Fibroblast of lung (primary cell): ENCODE data around the gene DSCAML1. TPM values are rescaled to one million over a fixed set of nuclear protein-coding genes. Genes with fewer than 3 reads are reported as not detected.

ENCODE experiments used
- DNase-seq, 2 donors: peaks; one replicate each; pipeline versions ENCODE4 v3.0.0 to v3.0.0-alpha.2; 2010; ENCODE audit warnings: low read depth in 2 of 2
- H2AFZ ChIP-seq: 2 replicates; pipeline ENCODE4 v1.5.1; 2012; ENCODE audit warnings: low read length, control low read depth, inconsistent platforms
- H3K27ac ChIP-seq: 2 replicates; pipeline ENCODE4 v1.5.1; 2011; ENCODE audit warnings: low read length, control low read depth; ENCODE audit not compliant: insufficient read depth
- H3K27me3 ChIP-seq: 2 replicates; pipeline ENCODE4 v1.5.1; 2011; ENCODE audit warnings: mild to moderate bottlenecking, low read length; ENCODE audit not compliant: control insufficient read depth, insufficient read depth
- H3K36me3 ChIP-seq: 2 replicates; pipeline ENCODE4 v1.5.1; 2011; ENCODE audit warnings: low read length; ENCODE audit not compliant: control insufficient read depth, insufficient read depth
- H3K4me1 ChIP-seq: 2 replicates; pipeline ENCODE4 v1.5.1; 2011; ENCODE audit warnings: low read length; ENCODE audit not compliant: control insufficient read depth, insufficient read depth; ENCODE audit errors: extremely low read depth
- H3K4me2 ChIP-seq: 2 replicates; pipeline ENCODE4 v1.5.1; 2011; ENCODE audit warnings: low read length, control low read depth; ENCODE audit not compliant: insufficient read depth; ENCODE audit errors: extremely low read depth
- H3K4me3 ChIP-seq, 4 experiments: fragments of 200-600 bp in 1 of 4; sonication (generic) in 1 of 4; replicated peaks in 1 of 4; 2 replicates each; pipeline ENCODE4 v1.5.1; 2011 to 2016; ENCODE audit warnings: low read length in 4 of 4, low read depth in 3 of 4, mild to moderate bottlenecking in 3 of 4, control low read depth in 2 of 4, inconsistent platforms in 1 of 4, mixed read lengths in 1 of 4; ENCODE audit not compliant: insufficient read depth in 1 of 4; ENCODE audit errors: control extremely low read depth in 1 of 4
- H3K79me2 ChIP-seq: 2 replicates; pipeline ENCODE4 v1.5.1; 2012; ENCODE audit warnings: mild to moderate bottlenecking, low read length, inconsistent platforms; ENCODE audit not compliant: control insufficient read depth, insufficient read depth
- H3K9ac ChIP-seq: 2 replicates; pipeline ENCODE4 v1.5.1; 2011; ENCODE audit warnings: mild to moderate bottlenecking, low read length, control low read depth; ENCODE audit not compliant: insufficient read depth
- H3K9me3 ChIP-seq: 2 replicates; pipeline ENCODE4 v1.5.1; 2012; ENCODE audit warnings: low read depth, low read length; ENCODE audit not compliant: control insufficient read depth, insufficient read depth
- H4K20me1 ChIP-seq: 2 replicates; pipeline ENCODE4 v1.5.1; 2011; ENCODE audit warnings: low read length; ENCODE audit not compliant: control insufficient read depth, insufficient read depth; ENCODE audit errors: extremely low read depth
- CTCF ChIP-seq, 2 donors: IDR thresholded peaks in 1 of 2; conservative IDR thresholded peaks in 1 of 2; 1 replicate in 1 of 2; 2 replicates in 1 of 2; pipeline ENCODE4 v1.5.1; 2011 to 2012; ENCODE audit warnings: low read length in 2 of 2, control low read depth in 1 of 2, inconsistent platforms in 1 of 2, low read depth in 1 of 2, mild to moderate bottlenecking in 1 of 2
- EZH2 ChIP-seq: IDR thresholded peaks from 2 replicates; pipeline ENCODE4 v1.5.1; 2012; ENCODE audit warnings: low read length, control low read depth, mild to moderate bottlenecking; ENCODE audit errors: missing control alignments
- polyA plus RNA-seq, 2 donors: library from polyadenylated mRNA; depleted of rRNA in 1 of 2; stranded (reverse) in 1 of 2; unstranded in 1 of 2; fragments of >200 nt; gene quantifications; 2 replicates each; pipeline ENCODE4 v1.2.1, GENCODE V29; 2011 to 2012; ENCODE audit warnings: missing spikeins in 1 of 2
- total RNA-seq: library from RNA; depleted of rRNA; stranded (reverse); fragments of >200 nt; gene quantifications from 2 replicates; pipeline ENCODE4 v1.2.1, GENCODE V29; 2014

Gene DSCAML1
- total and polyA plus RNA-seq, 2 donors (not counting 1 experiment from before 2014, with no cell fraction given) = not detected

- no peak overlapping the region for H3K4me2 ChIP-seq
- H3K27me3 ChIP-seq = no peaks in the 10 kb centered on the region
- H3K4me1 ChIP-seq = no peaks in the 10 kb centered on the region
- no peak overlapping the region for H2AFZ ChIP-seq
- no peak for DNase-seq
- H3K4me3 ChIP-seq = no peak overlapping the region
- H3K27ac ChIP-seq = no peak overlapping the region
- no peak for TF ChIP-seq EZH2
- TF ChIP-seq CTCF (conservative IDR thresholded peaks at IDR 0.05 in 1 of 2, IDR thresholded peaks at IDR 0.05 in 1 of 2; ENCODE audit: low read depth in 1 of 2, low read length in 2 of 2) = no peak
- no peaks in the 10 kb centered on the region for H3K79me2 ChIP-seq
- no peaks in the 10 kb centered on the region for H3K36me3 ChIP-seq
- H4K20me1 ChIP-seq = no peaks in the 10 kb centered on the region
- no peaks in the 10 kb centered on the region for H3K9me3 ChIP-seq
- H3K9ac ChIP-seq = no peak overlapping the region
These were observed 92.5 kb downstream of the DSCAML1 start for GRCh38 chr11:117704395-117705100.

GRCh38 chr11:117702946-117703598 lies 93.9 kb downstream of the DSCAML1 start:
- no peaks in the 10 kb centered on the region for H3K9me3 ChIP-seq
- no peak overlapping the region for H3K9ac ChIP-seq
- no peaks in the 10 kb centered on the region for H3K36me3 ChIP-seq
- H3K4me2 ChIP-seq = no peak overlapping the region
- H3K4me3 ChIP-seq = no peak overlapping the region
- H3K27ac ChIP-seq = no peak overlapping the region
- no peaks in the 10 kb centered on the region for H3K4me1 ChIP-seq
- no peak for DNase-seq
- H2AFZ ChIP-seq = no peak overlapping the region
- TF ChIP-seq CTCF (conservative IDR thresholded peaks at IDR 0.05 in 1 of 2, IDR thresholded peaks at IDR 0.05 in 1 of 2; ENCODE audit: low read depth in 1 of 2, low read length in 2 of 2) (no peak), EZH2 (no peak)
- H4K20me1 ChIP-seq = no peaks in the 10 kb centered on the region
- no peaks in the 10 kb centered on the region for H3K79me2 ChIP-seq
- no peaks in the 10 kb centered on the region for H3K27me3 ChIP-seq

DNA sequence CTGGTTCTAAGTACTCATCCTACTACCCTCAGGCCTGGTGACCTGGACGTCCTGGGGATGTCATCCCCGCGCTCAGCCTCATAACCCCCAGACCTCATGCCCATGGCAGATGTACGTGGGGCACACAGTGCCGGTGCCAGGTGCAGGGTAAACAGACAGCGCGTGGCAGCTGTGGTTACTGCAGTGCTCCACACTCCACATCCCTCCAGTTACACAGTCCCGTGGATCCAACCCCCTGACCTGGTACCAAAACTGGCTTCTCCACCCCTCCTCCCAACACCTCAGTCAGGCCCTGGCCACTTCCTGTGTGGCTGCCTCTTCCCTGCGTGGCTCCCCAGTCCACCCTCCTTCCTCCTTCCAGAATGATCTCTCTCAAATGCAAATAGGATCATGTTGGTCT lies 95.2 kb downstream of the DSCAML1 start:
- Histone ChIP-seq H3K27ac (no peak overlapping the region), H3K79me2 (no peaks in the 10 kb centered on the region), H3K9me3 (no peaks in the 10 kb centered on the region), H3K4me3 (no peak overlapping the region), H3K4me2 (no peak overlapping the region), H3K27me3 (no peaks in the 10 kb centered on the region), H2AFZ (no peak overlapping the region), H4K20me1 (no peaks in the 10 kb centered on the region), H3K36me3 (no peaks in the 10 kb centered on the region), H3K4me1 (no peaks in the 10 kb centered on the region), H3K9ac (no peak overlapping the region)
- TF ChIP-seq CTCF (conservative IDR thresholded peaks at IDR 0.05 in 1 of 2, IDR thresholded peaks at IDR 0.05 in 1 of 2; ENCODE audit: low read depth in 1 of 2, low read length in 2 of 2) (no peak), EZH2 (no peak)
- no peak for DNase-seq
